Measurements from ENCODE around the gene CD101.

The CD101 gene

DNA sequence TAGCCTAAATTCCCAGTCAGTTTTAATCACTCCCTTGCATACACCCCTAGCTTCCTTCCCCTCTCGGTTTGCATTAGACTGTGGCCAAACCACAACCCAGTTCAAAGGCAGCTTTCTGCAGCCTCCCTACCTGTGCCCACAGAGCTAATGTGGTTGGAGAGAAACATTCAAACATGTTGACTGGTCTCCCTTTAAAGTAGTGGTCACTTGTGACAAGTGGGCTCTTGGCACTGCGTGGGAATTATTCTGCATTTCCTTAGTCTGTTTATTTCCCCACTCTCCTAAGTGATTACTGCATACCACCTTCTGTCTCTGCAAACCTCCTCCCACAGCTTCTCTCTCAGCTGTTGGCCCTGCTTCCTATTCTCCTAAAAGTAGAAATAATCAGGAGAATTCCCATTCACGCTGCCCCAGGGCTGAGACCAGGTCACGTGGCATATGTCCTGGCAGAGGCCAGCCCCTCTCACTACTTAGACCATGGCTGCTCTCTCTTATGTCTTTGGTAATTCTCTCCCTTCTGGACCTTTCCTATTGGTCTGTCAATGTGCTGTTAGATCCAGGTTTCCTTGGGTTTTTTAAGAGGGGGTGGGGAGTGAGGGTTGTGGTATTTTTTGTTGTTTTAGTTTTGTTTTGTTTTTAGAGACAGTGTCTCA is 38.4 kb upstream of the CD101 start:
- H3K36me3 ChIP-seq (ENCODE audit: control insufficient read depth, insufficient read depth, low read length): no peaks in the 10 kb centered on the region
- H3K27ac ChIP-seq: no peak overlapping the region
- no peak overlapping the region for H2AFZ ChIP-seq
- TF ChIP-seq, protein P1, sequence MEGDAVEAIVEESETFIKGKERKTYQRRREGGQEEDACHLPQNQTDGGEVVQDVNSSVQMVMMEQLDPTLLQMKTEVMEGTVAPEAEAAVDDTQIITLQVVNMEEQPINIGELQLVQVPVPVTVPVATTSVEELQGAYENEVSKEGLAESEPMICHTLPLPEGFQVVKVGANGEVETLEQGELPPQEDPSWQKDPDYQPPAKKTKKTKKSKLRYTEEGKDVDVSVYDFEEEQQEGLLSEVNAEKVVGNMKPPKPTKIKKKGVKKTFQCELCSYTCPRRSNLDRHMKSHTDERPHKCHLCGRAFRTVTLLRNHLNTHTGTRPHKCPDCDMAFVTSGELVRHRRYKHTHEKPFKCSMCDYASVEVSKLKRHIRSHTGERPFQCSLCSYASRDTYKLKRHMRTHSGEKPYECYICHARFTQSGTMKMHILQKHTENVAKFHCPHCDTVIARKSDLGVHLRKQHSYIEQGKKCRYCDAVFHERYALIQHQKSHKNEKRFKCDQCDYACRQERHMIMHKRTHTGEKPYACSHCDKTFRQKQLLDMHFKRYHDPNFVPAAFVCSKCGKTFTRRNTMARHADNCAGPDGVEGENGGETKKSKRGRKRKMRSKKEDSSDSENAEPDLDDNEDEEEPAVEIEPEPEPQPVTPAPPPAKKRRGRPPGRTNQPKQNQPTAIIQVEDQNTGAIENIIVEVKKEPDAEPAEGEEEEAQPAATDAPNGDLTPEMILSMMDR (IDR thresholded peaks at IDR 0.05): no peak
- H3K27me3 ChIP-seq (ENCODE audit: control insufficient read depth, insufficient read depth, low read length): no peaks in the 10 kb centered on the region
- no peak overlapping the region for H3K9ac ChIP-seq
- H3K9me3 ChIP-seq (ENCODE audit: control insufficient read depth, low read length): no peaks in the 10 kb centered on the region
- H3K4me3 ChIP-seq (ENCODE audit: low read depth, low read length): no peak overlapping the region
- no peak overlapping the region for H3K4me2 ChIP-seq (ENCODE audit: low read length)
- no peaks in the 10 kb centered on the region for H3K79me2 ChIP-seq
- no peaks in the 10 kb centered on the region for H3K4me1 ChIP-seq

DNA sequence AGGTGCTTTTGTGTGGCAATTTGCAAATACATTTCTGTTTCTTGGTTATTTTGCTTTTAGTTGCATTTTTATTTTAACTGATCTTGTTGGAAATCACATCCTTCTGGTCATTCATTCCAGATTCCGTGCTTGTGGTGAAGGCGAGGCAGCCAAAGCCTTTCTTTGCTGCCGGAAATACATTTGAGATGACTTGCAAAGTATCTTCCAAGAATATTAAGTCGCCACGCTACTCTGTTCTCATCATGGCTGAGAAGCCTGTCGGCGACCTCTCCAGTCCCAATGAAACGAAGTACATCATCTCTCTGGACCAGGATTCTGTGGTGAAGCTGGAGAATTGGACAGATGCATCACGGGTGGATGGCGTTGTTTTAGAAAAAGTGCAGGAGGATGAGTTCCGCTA is 34.8 kb upstream of the CD101 start:
- no peaks in the 10 kb centered on the region for H3K36me3 ChIP-seq (ENCODE audit: control insufficient read depth, insufficient read depth, low read length)
- no peak overlapping the region for H3K4me2 ChIP-seq (ENCODE audit: low read length)
- TF ChIP-seq, protein P1 (IDR thresholded peaks at IDR 0.05): no peak
- no peaks in the 10 kb centered on the region for H3K79me2 ChIP-seq
- H3K4me3 ChIP-seq (ENCODE audit: low read depth, low read length): no peak overlapping the region
- H3K27me3 ChIP-seq (ENCODE audit: control insufficient read depth, insufficient read depth, low read length): no peaks in the 10 kb centered on the region
- no peaks in the 10 kb centered on the region for H3K4me1 ChIP-seq
- H3K27ac ChIP-seq: no peak overlapping the region
- H3K9ac ChIP-seq: no peak overlapping the region
- H3K9me3 ChIP-seq (ENCODE audit: control insufficient read depth, low read length): no peaks in the 10 kb centered on the region
- no peak overlapping the region for H2AFZ ChIP-seq

DNA sequence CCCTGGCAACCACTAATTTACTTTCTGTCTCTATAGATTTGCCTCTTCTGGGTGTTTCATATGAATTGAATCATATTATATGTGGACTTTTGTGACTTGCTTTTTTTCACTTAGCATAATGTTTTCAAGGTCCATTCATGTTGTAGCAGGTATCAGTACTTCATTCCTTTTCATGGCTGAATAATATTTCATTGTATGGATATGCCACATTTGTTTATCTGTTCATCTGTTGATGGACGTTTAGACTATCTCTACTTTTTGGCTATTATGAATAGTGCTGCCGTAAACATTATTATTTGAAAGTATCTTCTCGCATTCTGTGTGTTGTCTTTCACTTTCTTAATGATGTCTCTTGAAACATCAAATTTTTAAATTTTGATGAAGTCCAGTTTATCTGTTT is 32.8 kb upstream of the CD101 start:
- Histone ChIP-seq H3K9me3 (ENCODE audit: control insufficient read depth, low read length) (no peaks in the 10 kb centered on the region), H2AFZ (no peak overlapping the region), H3K27ac (no peak overlapping the region), H3K36me3 (ENCODE audit: control insufficient read depth, insufficient read depth, low read length) (no peaks in the 10 kb centered on the region), H3K4me3 (ENCODE audit: low read depth, low read length) (no peak overlapping the region), H3K27me3 (ENCODE audit: control insufficient read depth, insufficient read depth, low read length) (no peaks in the 10 kb centered on the region), H3K9ac (no peak overlapping the region), H3K4me1 (no peaks in the 10 kb centered on the region), H3K4me2 (ENCODE audit: low read length) (no peak overlapping the region), H3K79me2 (no peaks in the 10 kb centered on the region)
- TF ChIP-seq, protein P1 (IDR thresholded peaks at IDR 0.05): no peak

DNA sequence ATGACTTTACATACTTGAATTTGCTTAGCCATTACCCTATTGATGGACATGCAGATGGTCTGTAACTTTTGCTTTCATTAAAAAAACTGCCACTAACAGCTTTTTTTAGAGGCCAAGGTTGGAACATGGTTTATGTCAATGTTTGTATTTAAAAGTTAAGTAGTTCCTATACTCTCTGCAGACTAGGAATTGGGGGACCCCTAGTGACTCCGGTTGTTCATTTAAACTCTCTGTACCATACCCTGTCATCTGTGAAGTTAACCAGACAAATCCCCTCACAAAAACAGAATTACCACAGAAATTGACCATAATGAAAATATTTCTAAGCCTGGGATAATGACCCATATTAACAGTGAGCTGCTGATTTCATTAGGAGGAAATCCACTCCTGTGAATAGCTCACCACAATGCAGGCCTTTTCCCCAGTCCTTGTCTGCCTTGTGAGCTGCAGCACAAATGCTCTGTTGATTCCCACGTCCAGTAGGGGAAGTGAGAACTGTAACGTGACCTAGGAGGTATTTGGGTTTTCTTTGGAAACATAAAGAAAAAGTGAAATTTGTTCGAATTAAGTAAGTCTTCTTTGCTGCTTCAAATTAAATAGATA is 30.2 kb upstream of the CD101 start:
- TF ChIP-seq, protein P1 (IDR thresholded peaks at IDR 0.05): no peak
- Histone ChIP-seq H3K9me3 (ENCODE audit: control insufficient read depth, low read length) (no peaks in the 10 kb centered on the region), H2AFZ (no peak overlapping the region), H3K27ac (no peak overlapping the region), H3K4me2 (ENCODE audit: low read length) (no peak overlapping the region), H3K4me3 (ENCODE audit: low read depth, low read length) (no peak overlapping the region), H3K9ac (no peak overlapping the region), H3K36me3 (ENCODE audit: control insufficient read depth, insufficient read depth, low read length) (no peaks in the 10 kb centered on the region), H3K27me3 (ENCODE audit: control insufficient read depth, insufficient read depth, low read length) (no peaks in the 10 kb centered on the region), H3K79me2 (no peaks in the 10 kb centered on the region), H3K4me1 (no peaks in the 10 kb centered on the region)
